AG08396 (cell line): ENCODE measurements around the gene RPS6KA2.
"Not testable (repeated sequence)": the region's sequence is repeated elsewhere in the genome, so short reads cannot be mapped to it uniquely, and the experiment has no call there.

Source experiments
- DNase-seq: peaks from one replicate; pipeline ENCODE4 v3.0.0; 2012; ENCODE audit warnings: low spot score, mixed read lengths

Gene RPS6KA2

DNA sequence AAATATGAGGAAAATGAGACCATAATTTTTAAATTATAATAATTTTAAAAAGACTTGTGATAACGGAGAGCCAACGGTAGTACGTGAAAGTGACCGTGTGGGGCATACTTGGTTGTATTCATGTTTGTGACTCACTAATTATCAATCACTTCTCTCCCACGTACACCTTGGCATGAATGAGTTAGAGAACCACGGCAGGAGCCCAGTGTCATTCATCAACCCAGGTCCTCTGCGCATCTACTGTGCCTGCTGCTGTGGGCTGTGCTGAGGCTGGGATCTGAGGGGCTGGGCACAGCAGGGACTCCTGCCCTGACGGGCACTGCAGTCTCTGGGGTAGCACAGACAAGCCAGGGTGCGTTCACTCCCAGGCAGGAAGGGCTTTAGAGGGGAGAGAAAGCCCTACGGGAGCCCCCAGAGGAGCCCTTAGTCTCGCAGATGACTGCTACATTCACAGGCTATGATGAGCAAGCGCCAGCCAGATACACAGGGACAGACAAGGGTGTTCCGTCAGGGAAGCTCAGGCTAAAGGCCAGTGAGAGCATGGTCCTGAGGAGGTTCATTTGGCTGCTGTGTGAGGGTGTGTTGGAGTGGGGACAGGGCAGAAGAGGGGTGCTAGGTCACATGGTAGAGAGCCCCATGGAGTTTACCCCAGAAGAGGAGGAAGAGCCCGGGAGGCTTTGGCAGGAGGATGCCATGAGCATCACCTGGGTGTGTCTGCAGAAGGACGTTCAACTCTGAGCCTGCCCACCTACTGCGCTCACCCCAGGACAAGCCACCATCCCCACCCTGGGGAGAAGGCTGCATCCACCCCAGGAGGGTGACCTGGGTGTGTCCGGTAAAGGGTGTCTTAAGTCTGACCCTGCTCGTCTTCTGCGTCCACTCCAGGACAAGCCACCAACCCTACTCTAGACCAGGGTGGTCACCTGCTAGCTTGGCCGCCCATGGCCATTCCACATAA is 8.2 kb upstream of the RPS6KA2 start:
- DNase-seq, result no peak

DNA sequence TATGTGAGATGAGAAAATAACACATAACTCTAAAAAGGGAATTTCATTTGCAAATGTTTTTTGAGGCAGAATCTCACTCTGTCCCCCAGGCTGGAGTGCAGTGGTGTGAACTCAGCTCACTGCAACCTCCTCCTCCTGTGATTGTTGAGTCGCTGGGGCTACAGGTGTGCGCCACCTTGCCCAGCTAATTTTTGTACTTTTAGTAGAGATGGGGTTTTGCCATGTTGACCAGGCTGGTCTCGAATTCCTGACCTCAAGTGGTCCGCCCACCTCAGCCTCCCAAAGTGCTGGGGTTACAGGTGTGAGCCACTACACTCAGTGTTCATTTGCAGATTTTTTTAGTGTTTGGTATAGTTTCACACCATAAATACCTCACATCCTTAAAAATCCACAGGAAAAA is 7.5 kb upstream of the RPS6KA2 start:
- DNase-seq, result not testable (repeated sequence)

DNA sequence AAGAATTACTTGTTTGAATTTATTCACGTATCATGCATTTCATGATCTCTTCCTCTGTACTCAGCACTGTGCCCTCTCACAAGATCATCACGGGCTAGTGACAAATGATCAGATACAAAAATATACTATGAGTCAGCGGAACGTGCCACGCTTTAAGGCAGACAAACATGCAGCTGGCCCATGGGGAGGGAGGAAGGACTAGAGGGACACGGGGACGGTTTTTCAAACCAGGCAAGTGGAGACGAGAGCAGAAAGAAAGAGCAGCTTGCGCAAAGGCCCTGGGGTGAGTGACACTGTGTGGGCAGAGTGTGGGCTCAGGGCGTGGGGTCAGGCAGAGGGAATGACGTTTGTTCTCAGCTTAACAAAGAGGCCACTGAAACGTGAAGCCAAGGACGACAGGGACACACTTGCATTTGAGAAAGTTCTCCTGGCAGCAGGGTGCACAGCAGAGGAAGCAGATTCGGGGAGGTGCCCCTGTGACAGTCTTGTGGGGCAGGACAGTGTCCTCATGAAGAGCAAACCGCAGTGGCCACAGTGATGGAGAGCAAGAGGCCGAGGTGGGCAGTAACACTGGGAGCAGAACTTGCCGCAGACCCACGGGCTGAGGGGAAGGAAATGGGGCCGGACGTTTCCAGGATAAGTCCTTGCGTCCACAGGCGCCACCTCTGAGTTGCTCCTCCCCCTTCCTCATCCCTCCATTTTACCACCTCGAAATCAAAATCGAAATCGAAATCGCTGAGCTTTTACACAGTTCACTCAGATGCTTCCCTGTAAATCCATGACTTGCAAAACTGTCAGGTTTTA is 6.9 kb upstream of the RPS6KA2 start:
- DNase-seq, result peak; percentile 60

DNA sequence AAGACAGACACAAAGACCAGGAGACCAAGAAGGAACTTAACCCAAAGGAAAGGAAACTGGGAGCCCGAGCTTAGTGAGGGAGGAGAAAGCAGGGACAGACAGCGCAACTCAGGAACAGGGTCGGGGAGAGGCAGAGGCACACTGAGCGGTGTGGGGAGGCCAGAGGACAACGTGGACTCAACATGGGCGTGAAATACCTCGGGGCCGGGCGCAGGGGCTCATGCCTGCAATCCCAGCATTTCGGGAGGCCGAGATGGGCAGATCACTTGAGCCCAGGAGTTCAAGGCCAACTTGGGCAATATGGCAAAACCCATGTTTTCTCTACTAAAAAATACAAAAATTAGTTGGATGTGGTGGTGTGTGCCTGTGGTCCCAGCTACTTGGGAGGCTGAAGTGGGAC is 5.7 kb upstream of the RPS6KA2 start:
- DNase-seq, result no peak

DNA sequence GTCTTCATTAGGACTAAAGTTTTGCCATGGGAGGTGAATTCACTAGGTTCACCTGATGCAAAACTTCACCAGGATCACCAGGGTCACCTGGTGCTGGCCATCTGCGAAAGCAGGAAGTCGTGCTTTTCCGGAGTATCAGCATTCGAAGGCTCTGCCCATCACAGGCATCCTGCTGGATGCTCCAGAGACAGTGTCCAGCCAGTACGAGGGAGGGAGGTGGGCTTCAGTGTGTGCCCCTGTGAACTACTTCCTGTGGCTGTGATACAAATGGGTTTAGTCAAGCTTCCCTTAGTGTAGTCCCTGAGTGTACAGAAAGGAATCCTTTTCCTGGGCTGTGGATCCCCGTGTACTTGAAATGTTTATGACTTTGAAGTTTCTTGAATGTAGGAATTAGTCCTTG is 3.4 kb upstream of the RPS6KA2 start:
- DNase-seq, result no peak

DNA sequence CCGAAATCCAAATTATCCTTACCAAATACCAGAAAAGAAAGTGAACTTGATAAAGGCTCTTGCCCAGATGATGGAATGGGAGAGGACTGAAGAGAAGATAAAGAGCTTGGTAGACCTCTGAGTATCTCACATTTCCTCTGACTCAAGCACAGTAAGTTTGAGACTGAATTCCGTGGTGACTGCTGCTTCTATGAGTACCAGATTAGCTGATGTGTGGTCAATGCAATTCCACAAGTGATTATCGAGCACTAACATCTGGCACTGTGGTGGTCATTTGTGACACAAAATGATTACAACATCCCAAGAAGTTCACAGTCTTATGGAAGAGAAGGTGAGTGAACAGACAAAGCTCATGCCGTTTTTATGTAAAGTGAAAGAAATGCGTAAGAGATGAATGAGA is 2.6 kb upstream of the RPS6KA2 start:
- DNase-seq, result peak; percentile 56

DNA sequence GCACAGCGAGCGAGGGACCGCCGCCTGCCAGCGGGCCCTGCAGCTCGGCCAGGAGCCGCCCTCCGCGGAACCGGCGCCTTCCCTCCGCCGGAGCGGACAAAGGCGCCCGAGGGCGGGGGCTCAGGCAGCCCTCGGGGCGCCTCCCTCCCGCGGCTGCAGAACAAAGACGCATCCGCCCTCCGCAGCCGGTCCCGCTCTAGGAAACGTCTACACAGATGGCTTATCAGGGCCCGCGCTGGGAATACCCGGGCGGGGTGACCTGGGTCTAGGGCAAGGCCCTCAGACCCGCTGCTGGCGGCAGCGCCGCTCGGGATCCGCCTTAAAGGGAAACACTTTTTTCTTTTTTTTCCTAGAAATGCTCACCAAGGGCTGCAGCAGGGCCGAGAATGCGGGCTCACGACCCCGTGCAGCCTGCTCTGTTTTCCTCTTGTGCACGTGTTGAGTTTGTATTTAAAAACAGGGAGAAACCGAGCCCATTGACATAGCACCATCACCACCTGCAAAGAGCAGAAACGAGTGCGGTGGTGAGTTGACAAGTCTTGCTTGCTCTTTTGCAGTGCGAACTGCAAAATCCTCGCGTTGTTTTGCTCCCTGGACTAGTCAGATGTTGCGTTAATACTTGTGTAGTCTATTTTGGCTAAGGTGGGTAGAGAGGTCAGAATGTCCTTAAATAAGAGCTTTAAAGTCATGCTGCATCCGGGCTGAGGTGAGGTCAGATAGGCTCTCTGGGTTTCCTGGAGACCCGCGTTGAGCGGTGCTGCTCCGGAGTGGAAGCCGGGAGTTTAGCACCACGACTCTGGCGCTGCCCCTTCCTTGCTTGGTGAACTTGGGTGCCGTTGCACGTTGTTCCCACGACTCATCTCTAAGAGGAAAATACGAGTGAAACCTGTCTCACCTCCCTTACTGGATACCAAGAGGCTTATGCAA is 1.1 kb upstream of the RPS6KA2 start:
- DNase-seq, result peak; percentile 65

DNA sequence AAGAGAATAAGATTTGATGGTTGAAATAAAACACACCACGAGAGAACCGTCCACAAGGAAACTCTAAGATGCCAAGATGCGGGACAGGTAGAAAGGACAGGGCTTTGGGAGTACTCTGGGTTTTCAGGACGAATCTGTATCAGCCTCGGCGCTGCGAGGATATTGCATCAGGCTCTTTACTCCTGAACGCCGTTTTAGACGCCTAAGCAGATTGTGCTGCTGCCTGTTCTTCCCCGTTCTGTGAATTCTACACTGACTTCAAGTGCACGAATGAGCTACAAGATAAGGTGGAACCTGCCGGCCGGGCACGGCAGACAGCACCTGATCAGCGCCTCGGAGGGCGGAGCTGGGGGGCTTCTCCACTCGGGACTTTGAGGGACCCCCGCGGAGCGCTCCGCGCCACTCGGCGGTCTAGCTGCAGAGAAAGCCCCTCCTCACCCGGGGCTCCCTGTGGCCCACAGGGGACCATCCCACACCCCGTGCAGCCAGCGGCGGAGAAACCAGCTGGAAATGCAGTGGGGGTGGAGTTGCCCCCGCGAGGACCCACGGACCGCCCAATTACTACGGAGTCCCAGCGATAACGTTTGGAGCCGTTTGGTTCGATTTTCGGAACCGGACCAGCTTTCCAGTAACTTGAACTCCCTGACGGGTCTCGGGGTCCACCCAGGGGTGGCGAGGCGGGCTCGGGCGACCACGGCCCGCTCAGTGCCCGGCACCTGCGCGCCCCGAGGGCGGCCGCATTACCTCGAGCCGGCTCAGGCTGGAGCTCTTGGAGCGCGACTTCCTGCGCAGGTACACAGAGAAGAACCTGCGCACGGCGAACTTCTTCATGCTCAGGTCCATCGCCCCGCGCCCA is 646 bp downstream of the RPS6KA2 start:
- DNase-seq, result no peak

DNA sequence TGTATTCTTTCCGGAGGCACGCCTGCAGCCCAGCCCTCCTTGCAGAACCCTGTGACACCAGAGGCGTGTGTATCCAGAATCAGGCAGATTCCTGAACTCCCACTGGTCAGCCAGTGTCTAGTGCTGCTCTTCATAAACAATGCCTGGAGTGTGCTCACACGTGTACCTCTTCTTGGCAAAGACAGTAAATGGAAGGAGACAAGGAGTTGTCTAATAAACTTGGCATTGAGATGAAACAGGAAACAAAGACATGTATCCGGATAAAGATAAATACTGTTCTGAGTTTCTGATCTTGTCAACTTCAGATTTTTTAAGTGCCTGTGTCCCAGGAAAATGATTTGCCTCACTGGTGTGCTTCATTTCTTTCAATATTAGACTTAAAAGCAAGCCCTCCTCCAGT is 1.7 kb downstream of the RPS6KA2 start:
- DNase-seq, result no peak

DNA sequence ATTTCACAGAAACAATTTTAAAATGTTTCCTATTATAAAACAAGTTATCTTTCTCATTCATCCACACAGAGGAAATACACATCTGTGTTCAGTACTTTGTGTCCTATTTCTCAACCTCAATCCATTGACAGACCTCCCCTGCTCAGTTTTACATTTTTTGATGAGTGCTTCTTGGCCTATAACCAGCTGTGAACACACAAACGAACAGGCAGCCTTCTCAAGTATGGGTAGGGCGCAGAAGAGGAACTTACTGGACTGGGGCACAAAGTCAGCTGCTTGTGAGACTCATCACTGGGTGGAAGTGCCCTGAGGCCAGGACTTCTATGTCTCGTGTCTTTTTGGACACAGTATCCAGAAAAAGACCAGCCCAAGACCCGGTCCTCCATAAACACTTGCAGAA is 2.8 kb downstream of the RPS6KA2 start:
- no peak for DNase-seq

DNA sequence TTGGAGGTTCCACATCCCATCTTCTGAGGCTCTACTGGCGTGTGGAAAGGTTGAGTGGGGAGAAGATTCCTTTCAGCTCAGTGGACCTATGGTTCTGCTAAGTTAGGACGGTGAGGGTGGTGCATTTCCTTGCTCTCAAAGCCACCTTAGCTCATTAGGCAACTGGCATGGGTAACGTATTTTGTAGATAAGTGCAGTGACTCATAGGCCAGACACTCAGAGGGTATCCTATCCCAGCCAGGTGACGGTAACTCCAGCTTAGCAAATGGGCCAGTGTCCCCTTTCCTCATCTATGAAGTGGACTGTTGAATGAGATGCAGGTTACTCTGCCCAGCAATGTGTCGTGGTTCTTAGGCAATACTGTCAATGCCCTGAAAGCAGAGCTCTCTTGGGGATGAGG is 3.7 kb downstream of the RPS6KA2 start:
- DNase-seq, result no peak

DNA sequence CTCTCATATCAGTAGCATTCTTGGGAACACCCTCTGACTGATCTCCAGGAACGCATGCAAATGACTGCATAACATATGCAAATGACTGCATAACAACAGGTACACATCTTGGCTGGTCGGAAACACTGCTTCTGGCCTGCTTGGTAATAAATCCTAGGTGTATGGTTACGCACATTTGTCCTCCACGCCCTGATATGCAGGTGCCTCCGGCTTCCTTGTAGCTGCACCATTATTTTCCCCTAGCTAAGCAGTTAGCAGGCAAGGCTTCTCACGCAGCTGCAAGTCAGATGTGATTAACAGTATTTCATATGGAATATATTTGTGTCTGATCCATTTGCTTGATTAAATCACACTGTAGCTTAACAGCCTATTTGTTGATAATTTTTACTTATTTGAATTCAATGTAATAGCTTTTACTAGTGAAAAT is 5.9 kb downstream of the RPS6KA2 start:
- no peak for DNase-seq

DNA sequence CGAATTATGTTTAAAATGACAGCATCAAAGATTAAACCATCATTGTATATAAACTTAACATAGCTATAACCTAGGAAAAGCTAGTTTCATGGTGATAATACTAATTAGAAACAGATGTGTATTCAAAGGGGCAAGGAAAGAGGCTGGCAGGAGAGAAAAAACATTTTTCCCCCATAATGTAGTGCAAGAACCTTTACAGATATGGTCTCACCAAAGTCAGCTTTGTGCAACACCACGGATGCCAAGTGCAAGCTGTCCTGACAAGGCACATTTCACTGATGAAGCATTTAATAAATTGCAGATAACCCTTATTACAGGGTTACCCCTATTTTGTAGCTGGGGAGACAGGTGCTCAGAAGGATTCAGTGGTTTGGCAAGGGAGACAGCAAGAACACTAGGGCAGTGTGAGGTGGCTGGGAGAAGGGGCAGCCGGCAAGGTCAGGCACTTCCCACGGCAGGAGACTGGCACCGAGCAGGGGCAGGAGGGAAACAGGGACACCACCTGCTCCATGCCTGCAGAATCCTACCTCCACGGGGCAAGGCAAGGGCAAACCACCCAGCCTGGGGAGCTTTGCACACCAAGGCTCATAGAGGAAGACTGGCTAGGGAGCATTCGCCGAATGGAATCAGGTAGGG is 6.5 kb downstream of the RPS6KA2 start:
- DNase-seq, result no peak

DNA sequence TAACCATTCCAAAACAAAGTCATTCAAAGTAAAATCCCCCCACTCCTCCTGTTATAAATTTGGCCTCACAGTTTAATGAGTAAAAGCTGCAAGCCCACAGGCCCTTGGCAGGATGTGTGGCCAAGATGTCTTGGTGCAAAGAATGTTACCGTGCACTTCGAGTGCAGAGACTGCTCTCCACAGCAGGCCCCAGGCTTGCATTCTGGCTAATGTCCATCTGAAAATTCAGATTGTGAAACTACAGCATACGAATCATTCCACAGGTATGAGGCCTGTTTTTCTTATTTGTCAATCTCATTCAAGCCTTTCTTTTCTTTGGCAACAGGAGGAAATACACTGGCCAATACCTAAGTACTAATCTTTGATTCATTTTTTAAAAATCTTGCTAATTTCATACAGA is 7.1 kb downstream of the RPS6KA2 start:
- peak; percentile 80 for DNase-seq

DNA sequence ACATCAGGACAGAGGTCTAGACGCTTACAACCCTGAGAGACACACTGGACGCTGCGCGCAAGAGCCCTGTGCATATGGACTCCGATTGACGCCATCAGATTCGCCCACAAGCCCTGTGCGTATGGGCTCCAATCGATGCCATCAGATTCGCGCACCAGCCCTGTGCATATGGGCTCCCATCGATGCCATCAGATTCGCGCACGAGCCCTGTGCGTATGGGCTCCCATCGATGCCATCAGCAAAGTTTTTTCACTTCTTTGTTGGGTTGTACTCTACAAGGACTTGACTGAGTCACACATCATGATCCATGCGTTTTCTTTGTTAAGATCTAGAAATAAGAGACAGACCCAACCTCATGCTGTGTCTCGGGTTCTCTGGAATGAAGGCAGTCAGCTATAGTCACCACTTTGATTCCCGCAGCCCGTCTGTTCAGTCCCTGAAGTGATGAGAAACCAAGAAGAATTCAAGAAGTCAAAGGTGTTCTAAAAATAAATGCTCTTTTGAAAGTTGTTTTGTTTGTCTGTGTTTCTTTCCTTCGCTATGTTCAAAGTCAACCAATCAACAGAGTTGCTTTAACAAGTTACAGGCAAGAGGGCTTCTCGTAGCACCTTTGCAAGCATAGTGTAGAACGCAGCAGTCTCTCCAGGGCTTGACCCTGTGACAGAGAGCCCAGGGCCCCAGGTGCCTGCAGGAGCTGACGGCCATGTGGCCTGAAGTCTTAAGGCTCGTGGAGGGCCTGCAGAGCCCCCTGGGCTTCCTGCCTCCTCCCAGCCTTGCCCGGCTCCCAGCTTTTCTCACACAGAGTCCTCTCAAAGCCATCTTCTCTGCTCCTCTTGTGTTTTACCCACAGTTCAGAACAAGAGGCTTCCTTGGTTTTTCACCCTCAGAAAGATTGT is 7.9 kb downstream of the RPS6KA2 start:
- no peak for DNase-seq

DNA sequence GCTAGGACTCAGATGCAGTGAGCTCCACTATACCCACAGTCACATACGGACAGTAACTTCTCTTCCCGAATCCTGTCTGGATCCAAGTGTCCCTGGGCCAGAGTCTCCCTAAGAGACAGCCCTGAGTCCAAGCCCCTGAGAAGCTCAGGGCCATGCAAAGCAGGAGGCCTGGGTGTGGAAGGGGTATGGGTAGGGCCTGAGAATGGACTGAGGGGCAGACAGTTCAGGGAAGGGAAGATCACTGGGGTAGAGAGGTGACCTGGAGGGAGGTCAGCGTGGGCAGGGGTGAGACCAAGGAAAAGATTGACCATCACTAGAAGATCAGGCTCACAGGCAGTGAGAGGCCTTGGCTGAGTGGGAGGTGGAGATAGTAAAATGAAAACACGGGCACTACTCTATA is 8.8 kb downstream of the RPS6KA2 start:
- DNase-seq, result no peak

DNA sequence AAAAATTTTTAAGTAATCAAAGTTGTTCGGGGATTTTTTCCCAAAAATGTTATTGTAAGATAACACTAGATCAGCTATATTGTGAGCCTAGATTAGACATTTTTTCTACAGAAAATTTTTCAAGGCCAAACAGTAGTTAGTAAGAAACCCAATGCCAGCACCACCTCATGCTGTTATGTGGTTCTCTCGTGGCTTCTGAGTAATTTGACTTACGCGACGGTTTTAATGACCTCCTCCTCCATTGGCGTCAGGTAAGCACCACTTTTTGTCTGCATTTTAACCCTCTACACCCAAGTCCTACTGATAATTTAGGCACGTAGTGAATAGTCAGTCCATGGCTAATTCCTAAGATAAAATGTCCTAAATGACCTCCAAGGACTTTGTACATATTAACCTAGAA is 9.7 kb downstream of the RPS6KA2 start:
- DNase-seq, result no peak

DNA sequence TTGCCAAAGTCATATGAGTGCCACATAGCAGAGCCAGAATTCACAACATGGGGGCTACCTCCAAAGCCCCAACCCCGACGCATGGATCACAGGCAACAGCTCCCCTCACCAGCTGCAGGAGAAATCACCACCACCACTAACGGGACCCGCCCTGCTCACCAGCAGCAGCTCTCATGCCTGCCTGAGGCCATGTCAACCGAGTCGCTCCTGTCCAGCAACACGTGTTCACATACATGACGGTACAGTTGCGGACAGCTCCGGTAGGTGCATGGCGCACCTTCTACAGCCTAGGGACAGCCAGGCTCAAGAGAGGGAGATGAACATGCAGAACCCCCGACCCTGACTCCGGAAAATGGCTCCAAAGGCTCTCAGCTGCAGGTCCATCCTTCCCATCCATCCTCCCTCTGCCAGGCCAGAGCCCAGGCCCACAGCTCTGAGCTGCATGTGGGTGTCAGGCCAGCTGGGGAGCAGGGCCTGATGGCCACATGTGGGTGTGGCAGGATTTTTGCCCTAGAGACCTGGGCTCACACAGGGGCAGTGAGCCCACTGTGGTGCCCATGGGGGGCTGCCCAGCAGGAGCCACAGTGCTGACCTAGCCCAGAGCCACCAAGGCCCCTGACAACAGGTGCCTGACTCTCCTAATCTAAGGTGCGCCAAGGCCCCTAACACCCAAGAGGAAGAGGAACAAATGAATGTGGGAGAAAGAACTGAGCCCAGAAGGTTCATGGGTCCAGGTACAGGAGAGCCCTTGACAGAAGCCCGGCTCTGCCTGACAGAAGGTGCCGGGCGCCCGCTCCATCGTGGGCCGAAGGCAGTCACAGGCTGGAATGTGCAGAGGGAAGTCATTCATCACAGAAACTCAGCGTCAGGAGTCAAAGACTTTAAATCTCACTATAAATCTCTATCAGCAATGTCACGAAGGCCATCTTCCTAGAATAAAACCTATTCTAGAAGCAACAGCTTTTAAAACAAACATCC is 10.5 kb downstream of the RPS6KA2 start:
- DNase-seq, result no peak
